Breast epithelium (tissue), 4 donors: ENCODE results near the gene CCDC137. TPM values are rescaled to one million over a fixed set of nuclear protein-coding genes. Genes with fewer than 3 reads are reported as not detected.

Experiments
- DNase-seq, 2 donors: peaks; one replicate each; pipeline ENCODE4 v3.0.0-alpha.2; 2019; ENCODE audit warnings: low spot score in 2 of 2
- H3K27ac ChIP-seq, 2 donors: fragments of 200-600 bp; sonication (generic) in 1 of 2; one replicate each; pipeline ENCODE4 v1.5.1; 2016 to 2019; ENCODE audit warnings: mild to moderate bottlenecking in 1 of 2
- H3K27me3 ChIP-seq, 2 donors: fragments of 200-600 bp; sonication (generic) in 1 of 2; one replicate each; pipeline versions ENCODE4 v1.5.1 to v1.6.0; 2017 to 2019; ENCODE audit warnings: control low read depth in 1 of 2, mild to moderate bottlenecking in 1 of 2
- H3K36me3 ChIP-seq: fragments of 200-600 bp; one replicate; pipeline ENCODE4 v1.5.1; 2019
- H3K4me1 ChIP-seq, 2 donors: fragments of 200-600 bp; sonication (generic); one replicate each; pipeline ENCODE4 v1.5.1; 2016 to 2019; ENCODE audit warnings: control low read depth in 1 of 2
- H3K4me3 ChIP-seq, 3 donors: fragments of 200-600 bp; sonication (generic); 1 replicate in 2 of 3; 2 replicates in 1 of 3; pipeline ENCODE4 v1.5.1; 2016 to 2019; ENCODE audit warnings: mild to moderate bottlenecking in 3 of 3, moderate library complexity in 2 of 3
- H3K9me3 ChIP-seq, 2 donors: fragments of 200-600 bp; sonication (generic) in 1 of 2; one replicate each; pipeline ENCODE4 v1.5.1; 2016 to 2019; ENCODE audit warnings: control low read depth in 1 of 2
- CTCF ChIP-seq, 3 donors: fragments of 450-650 bp; IDR thresholded peaks; one replicate each; pipeline ENCODE4 v1.5.1; 2016 to 2017; ENCODE audit warnings: antibody characterized with exemption in 3 of 3, mild to moderate bottlenecking in 3 of 3, moderate library complexity in 3 of 3
- POLR2A ChIP-seq: fragments of 450-650 bp; IDR thresholded peaks from one replicate; pipeline ENCODE4 v1.6.1; 2016; ENCODE audit warnings: antibody characterized with exemption, mild to moderate bottlenecking, moderate library complexity
- POLR2AphosphoS5 ChIP-seq, 3 donors: sonication (generic); formaldehyde crosslinking; IDR thresholded peaks; one replicate each; pipeline ENCODE4 v1.6.1; 2017; ENCODE audit warnings: antibody characterized with exemption in 3 of 3
- intact Hi-C: fragments of 100-400 bp; cut with DNase I; formaldehyde crosslinking; loops from one replicate; pipeline ENCODE4 v1.15.1; 2023; ENCODE audit warnings: low total_unique reads
- total RNA-seq, 3 donors: library from RNA; depleted of rRNA; stranded (reverse); fragments of >200 nt; gene quantifications; one replicate each; pipeline ENCODE4 v1.1.0, GENCODE V29; 2016

The CCDC137 gene
- total RNA-seq, 3 donors from 2014 or later = 8.6 to 14.4 (median 11.6) TPM

GRCh38 chr17:81696218-81696941 is 29.8 kb downstream of the CCDC137 start:
- H3K36me3 ChIP-seq = peaks cover 12% of the 10 kb centered on the region
- intact Hi-C loops = no loop called here
- peaks cover 2 to 3% of the 10 kb centered on the region in 2 donors for H3K4me1 ChIP-seq
- DNase-seq = no peak
- H3K27ac ChIP-seq = no peak overlapping the region
- H3K4me3 ChIP-seq = no peak overlapping the region
- H3K27me3 ChIP-seq = no peaks in the 10 kb centered on the region
- no peak for TF ChIP-seq POLR2AphosphoS5 (IDR thresholded peaks at IDR 0.05)
- TF ChIP-seq CTCF (IDR thresholded peaks at IDR 0.05) = no peak
- no peak for TF ChIP-seq POLR2A
- no peaks in the 10 kb centered on the region for H3K9me3 ChIP-seq

- no peaks in the 10 kb centered on the region for H3K27me3 ChIP-seq
- H3K27ac ChIP-seq = no peak overlapping the region
- DNase-seq = no peak
- intact Hi-C loops = no loop called here
- H3K9me3 ChIP-seq = no peaks in the 10 kb centered on the region
- no peak for TF ChIP-seq POLR2AphosphoS5 (IDR thresholded peaks at IDR 0.05)
- TF ChIP-seq CTCF (IDR thresholded peaks at IDR 0.05) = no peak
- TF ChIP-seq POLR2A = no peak
- H3K36me3 ChIP-seq = peaks cover 6% of the 10 kb centered on the region
- no peak overlapping the region for H3K4me3 ChIP-seq
- H3K4me1 ChIP-seq = peaks cover 10 to 13% of the 10 kb centered on the region in 2 donors
Measured at GRCh38 chr17:81697261-81698044, 30.9 kb downstream of the CCDC137 start.

GRCh38 chr17:81700353-81701287 is 34.1 kb downstream of the CCDC137 start:
- no peak for DNase-seq
- peaks cover 6% of the 10 kb centered on the region for H3K36me3 ChIP-seq
- H3K9me3 ChIP-seq = no peaks in the 10 kb centered on the region
- peaks cover 23% of the 10 kb centered on the region in 2 donors for H3K4me1 ChIP-seq
- peak overlapping the region in 1 of 3 donors; percentile 99 for H3K4me3 ChIP-seq
- TF ChIP-seq POLR2A (no peak), POLR2AphosphoS5 (IDR thresholded peaks at IDR 0.05) (no peak), CTCF (IDR thresholded peaks at IDR 0.05) (no peak)
- no peaks in the 10 kb centered on the region for H3K27me3 ChIP-seq
- no peak overlapping the region for H3K27ac ChIP-seq
- intact Hi-C loops = no loop called here

- peak overlapping the region; percentile 73 to 99 (median 81) for H3K4me3 ChIP-seq
- no peaks in the 10 kb centered on the region for H3K27me3 ChIP-seq
- DNase-seq = no peak
- H3K36me3 ChIP-seq = peaks cover 3% of the 10 kb centered on the region
- H3K4me1 ChIP-seq = peaks cover 23% of the 10 kb centered on the region in 2 donors
- peak overlapping the region; percentile 38 to 95 for H3K27ac ChIP-seq
- no peaks in the 10 kb centered on the region for H3K9me3 ChIP-seq
- intact Hi-C loops = no loop called here
- no peak for TF ChIP-seq POLR2AphosphoS5 (IDR thresholded peaks at IDR 0.05)
- no peak for TF ChIP-seq POLR2A
- no peak for TF ChIP-seq CTCF (IDR thresholded peaks at IDR 0.05)
Measured at GRCh38 chr17:81701288-81702071, 34.9 kb downstream of the CCDC137 start.
